Measurements from ENCODE around the gene VAPA. TPM values are rescaled to one million over a fixed set of nuclear protein-coding genes. Genes with fewer than 3 reads are reported as not detected.
A peak's percentile ranks its signal among the peaks of the same experiment; 100 is the strongest.

The VAPA gene
- polyA plus RNA-seq, 1 of the 3 experiments (the other 2 are of a cell fraction) = 109 TPM

GRCh38 chr18:9925795-9926194, 12.0 kb downstream of the VAPA start:
- Histone ChIP-seq H3K36me3 (replicated peaks in 1 of 2; ENCODE audit: control insufficient read depth in 1 of 2, insufficient read depth in 2 of 2, low read length in 1 of 2) (peaks cover 2 to 12% of the 10 kb centered on the region in 2 experiments), H3K27ac (ENCODE audit: low read depth in 2 of 2, low read length in 1 of 2) (peak overlapping the region in 1 of 2 experiments; percentile 71; a peak in 2 of 4 replicates), H3K27me3 (ENCODE audit: insufficient read depth) (no peaks in the 10 kb centered on the region), H3K9ac (peak overlapping the region; percentile 30; the same call in 1 of the 2 replicates), H4K20me1 (ENCODE audit: insufficient read depth) (peaks cover 98% of the 10 kb centered on the region), H2AFZ (ENCODE audit: low read depth) (no peak overlapping the region), H3K79me2 (ENCODE audit: insufficient read depth) (peaks cover 100% of the 10 kb centered on the region), H3K9me3 (no peaks in the 10 kb centered on the region), H3K9me2 (no peaks in the 10 kb centered on the region), H3F3A (replicated peaks; ENCODE audit: insufficient read depth) (peaks cover 38% of the 10 kb centered on the region), H3K4me1 (ENCODE audit: control insufficient read depth in 1 of 2, insufficient read depth in 2 of 2, low read depth in 1 of 2, low read length in 1 of 2) (peaks cover 3 to 56% of the 10 kb centered on the region in 2 experiments; a peak in 3 of 4 replicates), H3K4me3 (ENCODE audit: low read depth in 2 of 2, low read length in 1 of 2) (no peak overlapping the region), H3K4me2 (no peak overlapping the region)
- DNase-seq = no peak
- POLR2A ChIA-PET = no interaction called here
- CTCF ChIA-PET = interaction anchor here (0.6 to 1.0 kb wide), 2 partner anchors 23 to 32 kb away, joined by 3 to 4 read pairs; no protein-coding TSS in a partner anchor
- WGBS (ENCODE audit: low lambda C conversion rate) = 94% methylated on average over 4 of the region's 4 CpGs
- no peak for TF ChIP-seq FOXM1 (IDR thresholded peaks at IDR 0.05; ENCODE audit: low read depth)
- no peak for TF ChIP-seq SMC3 (IDR thresholded peaks at IDR 0.05; ENCODE audit: low read depth, low read length)
- no peak for TF ChIP-seq ZBTB33 (IDR thresholded peaks at IDR 0.05; ENCODE audit: borderline replicate concordance, low read depth)

- DNase-seq = no peak
- H3K27ac ChIP-seq (ENCODE audit: low read depth in 2 of 2, low read length in 1 of 2) = peak overlapping the region in 1 of 2 experiments; percentile 71; a peak in 1 of 4 replicates
- no peaks in the 10 kb centered on the region for H3K9me3 ChIP-seq
- H3K9me2 ChIP-seq = no peaks in the 10 kb centered on the region
- TF ChIP-seq FOSL2 (IDR thresholded peaks at IDR 0.05; ENCODE audit: borderline replicate concordance, low read depth) = no peak
- no peak for TF ChIP-seq RXRA (IDR thresholded peaks at IDR 0.05; ENCODE audit: borderline replicate concordance, low read depth)
- no peak for TF ChIP-seq USF1 (IDR thresholded peaks at IDR 0.05; ENCODE audit: borderline replicate concordance, low read depth)
- no peak for TF ChIP-seq RAD21 (IDR thresholded peaks at IDR 0.05; ENCODE audit: low read length)
- TF ChIP-seq USF2 (IDR thresholded peaks at IDR 0.05; ENCODE audit: borderline replicate concordance, low read depth, low read length) = no peak
- no peak for TF ChIP-seq ELF1 (IDR thresholded peaks at IDR 0.05)
- TF ChIP-seq SIN3A (IDR thresholded peaks at IDR 0.05; ENCODE audit: borderline replicate concordance, low read depth, low read length) = no peak
- no peak for TF ChIP-seq TAF1 (IDR thresholded peaks at IDR 0.05; ENCODE audit: borderline replicate concordance, low read depth, low read length)
- TF ChIP-seq RCOR1 (IDR thresholded peaks at IDR 0.05; ENCODE audit: low read length) = no peak
- TF ChIP-seq GATA2 (CRISPR knock-in tag; IDR thresholded peaks at IDR 0.05) = no peak
- TF ChIP-seq POLR2AphosphoS5 (IDR thresholded peaks at IDR 0.05; ENCODE audit: low read depth, low read length) = no peak
- no peaks in the 10 kb centered on the region for H3K27me3 ChIP-seq (ENCODE audit: insufficient read depth)
- H3K4me1 ChIP-seq (ENCODE audit: control insufficient read depth in 1 of 2, insufficient read depth in 2 of 2, low read depth in 1 of 2, low read length in 1 of 2) = peaks cover 3 to 56% of the 10 kb centered on the region in 2 experiments; a peak in 3 of 4 replicates
- no peak overlapping the region for H3K9ac ChIP-seq
- POLR2A ChIA-PET = no interaction called here
- H2AFZ ChIP-seq (ENCODE audit: low read depth) = no peak overlapping the region
- WGBS (ENCODE audit: low lambda C conversion rate) = 100% methylated on average over 2 of the region's 2 CpGs
- no peak overlapping the region for H3K4me3 ChIP-seq (ENCODE audit: low read depth in 2 of 2, low read length in 1 of 2)
- peaks cover 100% of the 10 kb centered on the region for H3K79me2 ChIP-seq (ENCODE audit: insufficient read depth)
- H3K36me3 ChIP-seq (replicated peaks in 1 of 2; ENCODE audit: control insufficient read depth in 1 of 2, insufficient read depth in 2 of 2, low read length in 1 of 2) = peaks cover 2 to 12% of the 10 kb centered on the region in 2 experiments
- CTCF ChIA-PET = interaction anchor here (0.6 to 1.0 kb wide), 2 partner anchors 22 to 32 kb away, joined by 3 to 4 read pairs; no protein-coding TSS in a partner anchor
- peaks cover 34% of the 10 kb centered on the region for H3F3A ChIP-seq (replicated peaks; ENCODE audit: insufficient read depth)
- H3K4me2 ChIP-seq = no peak overlapping the region
- peaks cover 98% of the 10 kb centered on the region for H4K20me1 ChIP-seq (ENCODE audit: insufficient read depth)
Measured at GRCh38 chr18:9926223-9926894, 12.5 kb downstream of the VAPA start.

All from SK-N-SH (cell line).